A549 (cell line): ENCODE results near the gene SEPTIN11. TPM values are rescaled to one million over a fixed set of nuclear protein-coding genes. Genes with fewer than 3 reads are reported as not detected.

Experiments used
- ATAC-seq, 2 experiments: fragments of 200-7000 bp in 1 of 2; fragments of >200 bp in 1 of 2; cut with Nextera tagmentation in 1 of 2; cut with Tn5 transposase in 1 of 2; 3 replicates each; pipeline versions ENCODE4 v1.8.0 to v1.9.1; 2018 to 2020; ENCODE audit warnings: mild to moderate bottlenecking in 1 of 2, moderate library complexity in 1 of 2
- CTCF ChIA-PET: fragments of 300-600 bp; sonication (Branson Sonifier 250); formaldehyde crosslinking; extraction: SDS; loops from one replicate; lab custom pipeline; 2021; ENCODE audit warnings: antibody characterized with exemption, inconsistent platforms; lab: Yijun Ruan, JAX
- POLR2A ChIA-PET: fragments of 350-600 bp; formaldehyde crosslinking; extraction: SDS; loops from one replicate; lab custom pipeline; 2021; ENCODE audit warnings: antibody characterized with exemption, inconsistent platforms; lab: Yijun Ruan, JAX
- DNase-seq, 2 experiments: peaks; one replicate each; pipeline versions ENCODE4 v3.0.0 to v3.0.0-alpha.2; 2011 to 2016; ENCODE audit warnings: low read depth in 1 of 2, low spot score in 1 of 2
- FAIRE-seq: peaks from 2 replicates; lab custom pipeline; 2011; peaks lifted over from hg19 to GRCh38; lab: Jason Lieb, UNC
- H3K27ac ChIP-seq, 2 experiments: fragments of >200 bp; sonication (Bioruptor Twin); formaldehyde crosslinking; 3 replicates each; pipeline ENCODE4 v1.5.1; 2016 to 2017
- H3K4me1 ChIP-seq: fragments of >200 bp; sonication (Bioruptor Twin); formaldehyde crosslinking; 3 replicates; pipeline ENCODE4 v1.6.1; 2016
- H3K4me2 ChIP-seq: fragments of >200 bp; sonication (Bioruptor Twin); formaldehyde crosslinking; 3 replicates; pipeline ENCODE4 v1.6.1; 2016
- H3K4me3 ChIP-seq: fragments of >200 bp; sonication (Bioruptor Twin); formaldehyde crosslinking; 3 replicates; pipeline ENCODE4 v1.5.1; 2016
- H3K9me3 ChIP-seq: fragments of >200 bp; sonication (Bioruptor Twin); formaldehyde crosslinking; 3 replicates; pipeline ENCODE4 v1.6.1; 2016
- ATOH8 ChIP-seq: fragments of 250-450 bp; sonication (Bioruptor Pico); IDR thresholded peaks from 2 replicates; pipeline ENCODE4 v1.5.0; 2020; ENCODE audit warnings: low read depth, mild to moderate bottlenecking, moderate library complexity
- CBX8 ChIP-seq: fragments of 200-600 bp; sonication (generic); IDR thresholded peaks from 2 replicates; pipeline ENCODE4 v1.6.1; 2016
- CEBPB ChIP-seq, 2 experiments: fragments of >200 bp in 1 of 2; sonication (Bioruptor Twin) in 1 of 2; formaldehyde crosslinking in 1 of 2; IDR thresholded peaks; 2 replicates each; pipeline ENCODE4 v1.6.1; 2012 to 2016
- ELK1 ChIP-seq: fragments of 150-350 bp; IDR thresholded peaks from 2 replicates; pipeline ENCODE4 v1.6.1; 2014; ENCODE audit warnings: low read depth, mild to moderate bottlenecking, low read length
- ESRRA ChIP-seq: fragments of 150-350 bp; IDR thresholded peaks from 2 replicates; pipeline ENCODE4 v1.6.1; 2014; ENCODE audit warnings: mild to moderate bottlenecking, low read length, borderline replicate concordance
- FOSB ChIP-seq: fragments of 250-450 bp; sonication (Bioruptor Pico); IDR thresholded peaks from 2 replicates; pipeline ENCODE4 v1.5.0; 2020; ENCODE audit warnings: mild to moderate bottlenecking, moderate library complexity
- FOXS1 ChIP-seq: fragments of 250-450 bp; sonication (Bioruptor Pico); IDR thresholded peaks from 2 replicates; pipeline ENCODE4 v1.5.0; 2020; ENCODE audit warnings: mild to moderate bottlenecking, moderate library complexity
- HOXA7 ChIP-seq: fragments of 250-450 bp; sonication (Bioruptor Pico); IDR thresholded peaks from 2 replicates; pipeline ENCODE4 v1.5.0; 2020; ENCODE audit warnings: mild to moderate bottlenecking, moderate library complexity
- MAX ChIP-seq: IDR thresholded peaks from 2 replicates; pipeline ENCODE4 v1.6.1; 2012
- PBX3 ChIP-seq: IDR thresholded peaks from 2 replicates; pipeline ENCODE4 v1.6.1; 2012
- POLR2A ChIP-seq: IDR thresholded peaks from 2 replicates; pipeline ENCODE4 v1.6.1; 2012; ENCODE audit warnings: mild to moderate bottlenecking, low read length
- POLR2AphosphoS2 ChIP-seq: conservative IDR thresholded peaks from 2 replicates; pipeline ENCODE4 v1.6.1; 2012; ENCODE audit warnings: low read length, improper control_type of control experiment, inconsistent platforms
- REST ChIP-seq: fragments of 200-600 bp; sonication (generic); IDR thresholded peaks from 2 replicates; pipeline ENCODE4 v1.6.1; 2016; ENCODE audit warnings: antibody characterized with exemption, mild to moderate bottlenecking, moderate library complexity
- RFX5 ChIP-seq: fragments of 450-650 bp; IDR thresholded peaks from 2 replicates; pipeline ENCODE4 v1.7.1; 2014; ENCODE audit warnings: antibody characterized with exemption, mild to moderate bottlenecking, moderate library complexity
- RNF2 ChIP-seq: fragments of 200-600 bp; sonication (generic); IDR thresholded peaks from 2 replicates; pipeline ENCODE4 v1.6.1; 2016; ENCODE audit warnings: low read depth, mild to moderate bottlenecking, antibody characterized with exemption, moderate library complexity, borderline replicate concordance
- SMC3 ChIP-seq: fragments of >200 bp; sonication (Bioruptor Twin); formaldehyde crosslinking; IDR thresholded peaks from 3 replicates; pipeline ENCODE4 v1.6.1; 2018; ENCODE audit warnings: inconsistent platforms
- TP53 ChIP-seq: fragments of 250-450 bp; sonication (Bioruptor Pico); IDR thresholded peaks from 2 replicates; pipeline ENCODE4 v1.5.0; 2021; ENCODE audit warnings: mild to moderate bottlenecking, moderate library complexity
- ZFP36 ChIP-seq: fragments of 450-650 bp; IDR thresholded peaks from 2 replicates; pipeline ENCODE4 v1.6.1; 2014; ENCODE audit warnings: borderline replicate concordance; ENCODE audit not compliant: partially characterized antibody
- ZSCAN20 ChIP-seq: fragments of 250-450 bp; sonication (Bioruptor Pico); IDR thresholded peaks from 2 replicates; pipeline ENCODE4 v1.8.0; 2022; ENCODE audit warnings: mild to moderate bottlenecking, moderate library complexity
- WGBS: methylation state at CpG from one replicate; pipeline ENCODE4 v1.1.6; 2017; ENCODE audit errors: missing lambda C conversion rate; 5-methylcytosine and 5-hydroxymethylcytosine counted together
- polyA plus RNA-seq, 4 experiments: library from polyadenylated mRNA; depleted of rRNA in 3 of 4; stranded (reverse); fragments of >200 nt; fragmentation: RNase III in 1 of 4; extraction: RNeasy Plus Mini Kit Qiagen cat#74134 plus additional on column Dnase treatment in 1 of 4; gene quantifications; 2 replicates in 3 of 4; 3 replicates in 1 of 4; pipeline ENCODE4 v1.2.3, GENCODE V29; 2011 to 2017
- TF ChIP-seq, protein P1 (sequence below): fragments of >200 bp; sonication (Bioruptor Twin); formaldehyde crosslinking; IDR thresholded peaks from 2 replicates; pipeline ENCODE4 v1.6.1; 2016

The SEPTIN11 gene
- polyA plus RNA-seq, 2 of the 4 experiments (the other 2 are of a cell fraction) = 40.2 to 69.5 TPM

GRCh38 chr4:76902233-76902890 is 47.2 kb upstream of the SEPTIN11 start (continued):
- TF ChIP-seq ESRRA = no peak

GRCh38 chr4:76904646-76905190 is 44.8 kb upstream of the SEPTIN11 start:
- ChIA-PET CTCF (no interaction called here), POLR2A (no interaction called here)
- no peak overlapping the region for H3K27ac ChIP-seq
- no peak for DNase-seq
- H3K4me2 ChIP-seq = no peak overlapping the region
- H3K4me1 ChIP-seq = no peaks in the 10 kb centered on the region
- no peak overlapping the region for H3K4me3 ChIP-seq
- no peaks in the 10 kb centered on the region for H3K9me3 ChIP-seq
- FAIRE-seq = no peak
- no peak for TF ChIP-seq SMC3
- TF ChIP-seq CEBPB (IDR thresholded peaks at IDR 0.05) = no peak
- no peak for TF ChIP-seq PBX3
- no peak for TF ChIP-seq REST
- TF ChIP-seq CBX8 = no peak
- TF ChIP-seq TP53 (CRISPR knock-in tag) = no peak
- no peak for TF ChIP-seq FOXS1 (CRISPR knock-in tag)
- TF ChIP-seq POLR2AphosphoS2 = no peak
- ATAC-seq = no peak
- 15% methylated on average over 4 of the region's 4 CpGs for WGBS

- no peak for TF ChIP-seq ZFP36
- no peak for TF ChIP-seq RNF2
- TF ChIP-seq POLR2A = no peak
- TF ChIP-seq, protein P1, sequence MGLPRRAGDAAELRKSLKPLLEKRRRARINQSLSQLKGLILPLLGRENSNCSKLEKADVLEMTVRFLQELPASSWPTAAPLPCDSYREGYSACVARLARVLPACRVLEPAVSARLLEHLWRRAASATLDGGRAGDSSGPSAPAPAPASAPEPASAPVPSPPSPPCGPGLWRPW = no peak
- TF ChIP-seq MAX = no peak
- no peak for TF ChIP-seq FOSB (CRISPR knock-in tag)
- TF ChIP-seq ATOH8 (CRISPR knock-in tag) = no peak
- TF ChIP-seq HOXA7 = no peak
- TF ChIP-seq ZSCAN20 (CRISPR knock-in tag) = no peak
- no peak for TF ChIP-seq RFX5
- no peak for TF ChIP-seq POLR2AphosphoS2
- no peak for TF ChIP-seq CEBPB (IDR thresholded peaks at IDR 0.05)
- no peak for TF ChIP-seq ELK1
- no peaks in the 10 kb centered on the region for H3K9me3 ChIP-seq
- no peak overlapping the region for H3K4me2 ChIP-seq
- no peak overlapping the region for H3K27ac ChIP-seq
- DNase-seq = no peak
- ATAC-seq = no peak
- no peak for FAIRE-seq
- H3K4me1 ChIP-seq = no peaks in the 10 kb centered on the region
- H3K4me3 ChIP-seq = no peak overlapping the region
- ChIA-PET POLR2A (no interaction called here), CTCF (no interaction called here)
- WGBS = 16% methylated on average over 1 of the region's 1 CpG
These were observed 44.0 kb upstream of the SEPTIN11 start for GRCh38 chr4:76905521-76905920.
